Thoracic aorta (tissue), 2 donors: ENCODE data around the gene PUSL1. TPM values are rescaled to one million over a fixed set of nuclear protein-coding genes. Genes with fewer than 3 reads are reported as not detected.
A peak's percentile ranks its signal among the peaks of the same experiment; 100 is the strongest.

Source experiments
- ATAC-seq: fragments of 150-250 bp; one replicate; pipeline ENCODE4 v1.8.0; 2017; ENCODE audit warnings: low read depth; ENCODE audit not compliant: insufficient number of reproducible peaks, low FRiP score
- DNase-seq: peaks from one replicate; pipeline ENCODE4 v3.0.0-alpha.2; 2020; ENCODE audit warnings: low spot score
- H3K27ac ChIP-seq, 2 donors: fragments of 200-600 bp; sonication (generic); 1 replicate in 1 of 2; 2 replicates in 1 of 2; pipeline ENCODE4 v1.5.1; 2016; ENCODE audit warnings: mild to moderate bottlenecking in 2 of 2, moderate library complexity in 2 of 2
- H3K27me3 ChIP-seq: fragments of 200-600 bp; sonication (generic); replicated peaks from 2 replicates; pipeline ENCODE4 v1.6.0; 2016; ENCODE audit warnings: mild to moderate bottlenecking; ENCODE audit not compliant: insufficient read depth
- H3K36me3 ChIP-seq: fragments of 200-600 bp; sonication (generic); one replicate; pipeline ENCODE4 v1.5.1; 2016
- H3K4me1 ChIP-seq, 2 donors: fragments of 200-600 bp; sonication (generic); 1 replicate in 1 of 2; 2 replicates in 1 of 2; pipeline versions ENCODE4 v1.5.1 to v1.6.0; 2016; ENCODE audit warnings: low read depth in 2 of 2, mild to moderate bottlenecking in 1 of 2; ENCODE audit not compliant: control insufficient read depth in 1 of 2
- H3K4me3 ChIP-seq: fragments of 200-600 bp; sonication (generic); 2 replicates; pipeline ENCODE4 v1.5.1; 2016; ENCODE audit warnings: mild to moderate bottlenecking
- H3K9me3 ChIP-seq: fragments of 200-600 bp; sonication (generic); 2 replicates; pipeline ENCODE4 v1.5.1; 2016
- total RNA-seq, 2 donors: library from RNA; depleted of rRNA; stranded (reverse); fragments of >200 nt; gene quantifications; one replicate each; pipeline versions ENCODE4 v1.1.0 to v1.2.3, GENCODE V29; 2016
- TF ChIP-seq, protein P1 (sequence below): fragments of 200-600 bp; sonication (generic); IDR thresholded peaks from one replicate; pipeline ENCODE4 v1.5.1; 2019; ENCODE audit warnings: antibody characterized with exemption

PUSL1 gene
- total RNA-seq, 2 donors from 2014 or later = 22.1 to 22.6 TPM

DNA sequence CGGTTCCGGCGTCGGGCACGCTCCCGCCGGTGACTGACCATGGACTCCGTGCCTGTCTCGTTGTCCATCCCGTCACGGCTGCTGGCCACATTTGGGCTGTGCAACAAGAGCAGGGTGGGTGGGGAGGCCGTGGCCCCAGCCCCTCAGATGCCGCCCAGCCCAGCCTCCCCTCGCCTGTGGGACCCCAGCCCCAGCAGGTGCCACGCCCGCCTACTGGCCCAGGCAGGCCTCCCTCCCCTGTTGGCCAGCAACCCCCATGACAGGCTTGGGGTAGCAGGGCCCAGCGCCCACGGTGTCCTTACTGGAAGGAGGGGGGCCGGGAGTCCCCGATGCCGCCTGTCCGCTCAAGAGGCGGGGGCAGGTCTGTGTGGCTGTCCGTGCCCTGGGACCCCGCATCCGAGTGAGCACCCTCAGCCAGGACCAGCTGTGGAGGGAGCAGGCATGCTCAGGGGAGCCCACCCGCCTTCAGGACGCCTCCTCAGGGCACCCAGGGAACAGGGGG, 33.7 kb downstream of the PUSL1 start:
- H3K4me1 ChIP-seq = peaks cover 10 to 27% of the 10 kb centered on the region in 2 donors
- no peaks in the 10 kb centered on the region for H3K9me3 ChIP-seq
- peaks cover 10% of the 10 kb centered on the region for H3K36me3 ChIP-seq
- no peaks in the 10 kb centered on the region for H3K27me3 ChIP-seq
- no peak for DNase-seq
- H3K27ac ChIP-seq = no peak overlapping the region
- TF ChIP-seq, protein P1, sequence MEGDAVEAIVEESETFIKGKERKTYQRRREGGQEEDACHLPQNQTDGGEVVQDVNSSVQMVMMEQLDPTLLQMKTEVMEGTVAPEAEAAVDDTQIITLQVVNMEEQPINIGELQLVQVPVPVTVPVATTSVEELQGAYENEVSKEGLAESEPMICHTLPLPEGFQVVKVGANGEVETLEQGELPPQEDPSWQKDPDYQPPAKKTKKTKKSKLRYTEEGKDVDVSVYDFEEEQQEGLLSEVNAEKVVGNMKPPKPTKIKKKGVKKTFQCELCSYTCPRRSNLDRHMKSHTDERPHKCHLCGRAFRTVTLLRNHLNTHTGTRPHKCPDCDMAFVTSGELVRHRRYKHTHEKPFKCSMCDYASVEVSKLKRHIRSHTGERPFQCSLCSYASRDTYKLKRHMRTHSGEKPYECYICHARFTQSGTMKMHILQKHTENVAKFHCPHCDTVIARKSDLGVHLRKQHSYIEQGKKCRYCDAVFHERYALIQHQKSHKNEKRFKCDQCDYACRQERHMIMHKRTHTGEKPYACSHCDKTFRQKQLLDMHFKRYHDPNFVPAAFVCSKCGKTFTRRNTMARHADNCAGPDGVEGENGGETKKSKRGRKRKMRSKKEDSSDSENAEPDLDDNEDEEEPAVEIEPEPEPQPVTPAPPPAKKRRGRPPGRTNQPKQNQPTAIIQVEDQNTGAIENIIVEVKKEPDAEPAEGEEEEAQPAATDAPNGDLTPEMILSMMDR = no peak
- H3K4me3 ChIP-seq = no peak overlapping the region
- no peak for ATAC-seq

DNA sequence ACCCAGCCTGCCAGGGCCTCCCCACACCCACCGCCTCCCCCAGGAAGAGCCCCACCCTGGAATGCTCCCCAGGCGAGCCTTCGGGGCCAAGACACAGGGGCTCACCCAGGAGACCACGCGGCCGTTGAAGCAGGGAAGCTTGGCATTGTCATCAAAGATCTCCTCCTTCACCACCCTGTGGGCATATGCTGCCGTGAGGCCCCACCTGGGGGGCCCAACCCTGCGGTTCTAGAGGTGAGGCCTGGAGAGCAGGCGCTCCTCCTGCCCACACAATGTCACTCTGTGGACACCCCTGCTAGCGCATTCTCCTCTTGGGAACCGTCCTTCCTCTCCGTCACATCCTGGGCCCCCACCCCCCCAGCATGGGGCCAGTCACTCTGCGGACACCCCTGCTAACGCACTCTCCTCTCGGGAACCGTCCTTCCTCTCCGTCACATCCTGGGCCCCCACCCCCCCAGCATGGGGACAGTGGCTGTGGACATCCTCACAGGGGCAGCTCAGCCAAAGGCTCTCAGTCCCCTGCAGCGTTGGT, 34.3 kb downstream of the PUSL1 start:
- H3K4me3 ChIP-seq = no peak overlapping the region
- H3K27me3 ChIP-seq = no peaks in the 10 kb centered on the region
- no peak overlapping the region for H3K27ac ChIP-seq
- H3K4me1 ChIP-seq = peaks cover 15 to 33% of the 10 kb centered on the region in 2 donors
- no peaks in the 10 kb centered on the region for H3K9me3 ChIP-seq
- H3K36me3 ChIP-seq = peaks cover 10% of the 10 kb centered on the region
- DNase-seq (no peak), ATAC-seq (no peak)
- TF ChIP-seq, protein P1 = no peak

DNA sequence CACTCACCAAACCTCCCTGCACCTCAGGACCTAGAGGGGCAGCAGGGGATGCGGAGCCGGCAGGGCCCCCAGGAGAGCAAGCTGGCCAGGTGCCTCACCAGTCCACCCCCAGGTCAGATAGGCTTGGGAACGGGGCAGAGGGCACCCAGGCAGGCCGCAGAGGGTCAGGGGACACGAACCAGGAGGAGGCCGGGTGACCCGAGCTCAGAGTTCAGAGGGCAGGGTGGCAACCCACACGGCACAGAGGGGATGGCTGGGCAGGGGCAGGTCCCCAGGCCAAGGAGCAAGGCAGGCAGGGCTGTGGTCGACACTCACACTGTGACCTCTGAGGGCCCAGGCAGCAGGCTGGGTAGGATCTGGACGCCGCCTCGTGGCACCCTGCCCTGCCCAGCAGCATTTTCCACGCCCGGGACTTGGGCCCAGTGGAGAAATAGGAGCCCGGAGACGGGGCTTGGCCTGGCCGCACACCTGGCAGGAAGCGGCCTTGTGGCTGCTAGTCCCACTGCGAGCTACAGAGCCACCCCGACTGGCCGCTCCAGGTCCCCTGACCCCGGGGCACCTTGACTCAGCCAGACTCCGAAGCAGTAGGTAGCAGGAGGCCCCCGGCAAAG, 35.5 kb downstream of the PUSL1 start:
- peaks cover 21 to 44% of the 10 kb centered on the region in 2 donors for H3K4me1 ChIP-seq
- H3K27ac ChIP-seq = no peak overlapping the region
- DNase-seq = no peak

DNA sequence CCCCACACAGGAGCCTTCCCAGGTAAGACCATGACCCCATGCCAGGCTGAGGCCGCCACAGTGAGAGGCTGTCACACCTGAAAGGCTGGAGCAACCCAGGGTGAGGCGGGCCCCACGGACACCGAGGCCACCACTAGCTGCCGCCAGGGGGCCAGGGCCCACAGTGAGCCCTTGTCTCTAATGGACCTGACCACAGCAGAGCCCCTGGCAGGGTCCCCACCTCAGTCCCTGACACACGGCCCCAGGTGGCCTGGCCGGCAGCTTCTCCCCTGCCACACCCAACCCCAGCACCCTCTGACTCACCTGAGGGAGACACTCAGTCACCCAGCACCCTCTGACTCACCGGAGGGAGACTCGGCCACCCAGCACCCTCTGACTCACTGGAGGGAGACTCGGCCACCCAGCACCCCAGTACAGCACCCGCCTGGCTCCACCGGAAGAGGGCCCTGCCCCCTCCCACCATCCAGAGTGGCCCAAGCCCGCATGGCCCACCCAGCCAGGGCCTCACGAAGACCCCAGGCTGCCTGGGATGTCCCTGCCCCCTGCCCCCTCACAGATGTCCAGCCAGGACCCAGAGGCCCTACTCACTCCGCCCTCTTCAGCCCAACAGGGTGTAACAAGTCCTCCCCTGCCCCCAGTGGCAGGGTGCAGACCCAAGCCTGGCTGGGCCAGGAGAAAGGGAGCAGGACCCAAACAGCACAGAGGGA, 36.4 kb downstream of the PUSL1 start:
- TF ChIP-seq, protein P1 = peak; percentile 28
- Histone ChIP-seq H3K27me3 (no peaks in the 10 kb centered on the region), H3K27ac (no peak overlapping the region), H3K9me3 (no peaks in the 10 kb centered on the region), H3K36me3 (peaks cover 5% of the 10 kb centered on the region), H3K4me1 (peaks cover 21 to 44% of the 10 kb centered on the region in 2 donors), H3K4me3 (no peak overlapping the region)
- no peak for ATAC-seq
- DNase-seq = no peak

More for the DNA sequence above, 35.5 kb downstream of the PUSL1 start:
- TF ChIP-seq, protein P1 = no peak
- Histone ChIP-seq H3K36me3 (peaks cover 5% of the 10 kb centered on the region), H3K27me3 (no peaks in the 10 kb centered on the region), H3K4me3 (no peak overlapping the region), H3K9me3 (no peaks in the 10 kb centered on the region)
- no peak for ATAC-seq

DNA sequence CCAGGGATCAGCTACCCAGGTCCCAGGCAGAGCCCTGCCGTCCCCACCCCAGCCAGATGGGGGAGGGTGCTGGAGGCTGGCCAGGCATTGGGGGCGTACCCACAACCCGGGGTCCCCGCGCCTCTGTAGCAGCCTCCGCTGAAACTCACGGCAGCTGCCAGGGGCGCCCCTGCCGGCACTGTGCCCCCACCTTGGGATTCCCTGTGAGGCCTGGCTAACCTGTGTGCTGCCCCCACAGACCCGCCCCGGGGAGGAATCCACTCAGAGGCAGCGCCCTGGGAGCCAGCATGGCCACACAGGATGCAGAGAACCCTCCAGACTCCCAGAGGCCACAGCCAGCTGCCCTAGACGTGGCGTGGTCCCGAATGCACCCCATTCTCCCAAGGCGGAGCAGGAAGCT, 37.0 kb downstream of the PUSL1 start:
- TF ChIP-seq, protein P1 = no peak
- Histone ChIP-seq H3K36me3 (no peaks in the 10 kb centered on the region), H3K27me3 (no peaks in the 10 kb centered on the region), H3K9me3 (no peaks in the 10 kb centered on the region), H3K4me3 (no peak overlapping the region), H3K4me1 (peaks cover 21 to 44% of the 10 kb centered on the region in 2 donors), H3K27ac (no peak overlapping the region)
- DNase-seq = no peak
- no peak for ATAC-seq
